K562 (cell line): ENCODE data around the gene TLX2. TPM values are rescaled to one million over a fixed set of nuclear protein-coding genes. Genes with fewer than 3 reads are reported as not detected.

Experiments
- BRD4 ChIP-seq: fragments of 200-600 bp; sonication (generic); IDR thresholded peaks from 2 replicates; pipeline ENCODE4 v1.6.1; 2017; ENCODE audit warnings: inconsistent platforms
- FOXM1 ChIP-seq, 2 experiments: fragments of 450-650 bp in 1 of 2; sonication (generic) in 1 of 2; formaldehyde crosslinking in 1 of 2; IDR thresholded peaks; 2 replicates each; pipeline versions ENCODE4 v1.6.1 to v1.9.0; 2017 to 2022; ENCODE audit warnings: low read depth in 2 of 2, mild to moderate bottlenecking in 2 of 2, missing genetic modification reagents in 1 of 2, moderate library complexity in 1 of 2
- GABPB1 ChIP-seq: sonication (generic); formaldehyde crosslinking; IDR thresholded peaks from 2 replicates; pipeline ENCODE4 v1.8.0; 2022; ENCODE audit warnings: mild to moderate bottlenecking, missing genetic modification reagents
- HCFC1 ChIP-seq: IDR thresholded peaks from 2 replicates; pipeline ENCODE4 v1.6.1; 2012; ENCODE audit warnings: low read depth, low read length, improper control_type of control experiment
- HIVEP1 ChIP-seq: fragments of 250-450 bp; sonication (Bioruptor Pico); IDR thresholded peaks from 2 replicates; pipeline ENCODE4 v1.4.0; 2020; ENCODE audit warnings: mild to moderate bottlenecking
- HNRNPH1 ChIP-seq: fragments of 200-400 bp; formaldehyde crosslinking; optimal IDR thresholded peaks from 2 replicates; pipeline ENCODE3; 2017; ENCODE audit warnings: low read depth, mild to moderate bottlenecking, low read length, moderate library complexity
- KAT2B ChIP-seq: IDR thresholded peaks from one replicate; pipeline ENCODE4 v1.6.1; 2012; ENCODE audit warnings: low read depth, mild to moderate bottlenecking, control low read depth, inconsistent platforms, low read length, moderate library complexity
- KAT8 ChIP-seq: fragments of 450-650 bp; IDR thresholded peaks from 2 replicates; pipeline ENCODE4 v1.6.1; 2016; ENCODE audit warnings: low read depth, mild to moderate bottlenecking
- MCM2 ChIP-seq: fragments of 450-650 bp; IDR thresholded peaks from 2 replicates; pipeline ENCODE4 v1.6.1; 2017; ENCODE audit warnings: low read depth, mild to moderate bottlenecking
- PCBP1 ChIP-seq: fragments of 200-400 bp; formaldehyde crosslinking; IDR thresholded peaks from 2 replicates; pipeline ENCODE4 v1.6.1; 2018; ENCODE audit warnings: mild to moderate bottlenecking, low read depth, low read length; ENCODE audit not compliant: poor library complexity, severe bottlenecking
- TEAD2 ChIP-seq: fragments of 450-650 bp; IDR thresholded peaks from 2 replicates; pipeline ENCODE4 v1.6.1; 2016; ENCODE audit warnings: missing genetic modification characterization, control low read depth, missing compliant biosample characterization
- ZNF165 ChIP-seq: fragments of 250-450 bp; sonication (Bioruptor Pico); IDR thresholded peaks from 2 replicates; pipeline ENCODE4 v1.4.0; 2020; ENCODE audit warnings: borderline replicate concordance
- ZNF445 ChIP-seq: fragments of 250-450 bp; sonication (Bioruptor Pico); IDR thresholded peaks from 2 replicates; pipeline ENCODE4 v1.4.0; 2020; ENCODE audit warnings: low read depth, mild to moderate bottlenecking, moderate library complexity
- polyA plus RNA-seq, 8 experiments: library from polyadenylated mRNA; depleted of rRNA in 4 of 8; stranded (reverse) in 5 of 8; unstranded in 3 of 8; fragments of >200 nt; fragmentation: Nextera tagmentation in 2 of 8; fragmentation: Illumina TruSeq in 1 of 8; extraction: Ambion mirVana in 2 of 8; extraction: Trizol in 1 of 8; gene quantifications; 2 replicates each; pipeline versions ENCODE4 v1.2.1 to v1.2.3, GENCODE V29; 2011 to 2014; ENCODE audit warnings: inconsistent platforms in 1 of 8, missing spikeins in 1 of 8
- total RNA-seq, 7 experiments: library from RNA; depleted of rRNA in 6 of 7; stranded (reverse); fragments of >200 nt in 6 of 7; fragmentation: Illumina TruSeq in 2 of 7; extraction: Trizol in 2 of 7; gene quantifications; 2 replicates each; pipeline versions ENCODE4 v1.2.1 to v1.2.3, GENCODE V29; 2011 to 2021; ENCODE audit warnings: low replicate concordance in 1 of 7
- TF ChIP-seq, protein P1 (sequence below), 2 experiments: fragments of 450-650 bp; formaldehyde crosslinking in 1 of 2; IDR thresholded peaks; 2 replicates each; pipeline versions ENCODE4 v1.4.0 to v1.6.1; 2014 to 2020; ENCODE audit warnings: mild to moderate bottlenecking in 2 of 2, borderline replicate concordance in 1 of 2, low read depth in 1 of 2
- TF ChIP-seq, protein P2 (sequence below), 2 experiments: fragments of 450-650 bp; conservative IDR thresholded peaks; 2 replicates each; pipeline ENCODE4 v1.6.1; 2017; ENCODE audit warnings: mild to moderate bottlenecking in 2 of 2, moderate library complexity in 2 of 2

The TLX2 gene
- total and polyA plus RNA-seq, 9 of the 15 experiments (the other 6 are each of a cell fraction or from before 2014, with no cell fraction given): not detected

DNA sequence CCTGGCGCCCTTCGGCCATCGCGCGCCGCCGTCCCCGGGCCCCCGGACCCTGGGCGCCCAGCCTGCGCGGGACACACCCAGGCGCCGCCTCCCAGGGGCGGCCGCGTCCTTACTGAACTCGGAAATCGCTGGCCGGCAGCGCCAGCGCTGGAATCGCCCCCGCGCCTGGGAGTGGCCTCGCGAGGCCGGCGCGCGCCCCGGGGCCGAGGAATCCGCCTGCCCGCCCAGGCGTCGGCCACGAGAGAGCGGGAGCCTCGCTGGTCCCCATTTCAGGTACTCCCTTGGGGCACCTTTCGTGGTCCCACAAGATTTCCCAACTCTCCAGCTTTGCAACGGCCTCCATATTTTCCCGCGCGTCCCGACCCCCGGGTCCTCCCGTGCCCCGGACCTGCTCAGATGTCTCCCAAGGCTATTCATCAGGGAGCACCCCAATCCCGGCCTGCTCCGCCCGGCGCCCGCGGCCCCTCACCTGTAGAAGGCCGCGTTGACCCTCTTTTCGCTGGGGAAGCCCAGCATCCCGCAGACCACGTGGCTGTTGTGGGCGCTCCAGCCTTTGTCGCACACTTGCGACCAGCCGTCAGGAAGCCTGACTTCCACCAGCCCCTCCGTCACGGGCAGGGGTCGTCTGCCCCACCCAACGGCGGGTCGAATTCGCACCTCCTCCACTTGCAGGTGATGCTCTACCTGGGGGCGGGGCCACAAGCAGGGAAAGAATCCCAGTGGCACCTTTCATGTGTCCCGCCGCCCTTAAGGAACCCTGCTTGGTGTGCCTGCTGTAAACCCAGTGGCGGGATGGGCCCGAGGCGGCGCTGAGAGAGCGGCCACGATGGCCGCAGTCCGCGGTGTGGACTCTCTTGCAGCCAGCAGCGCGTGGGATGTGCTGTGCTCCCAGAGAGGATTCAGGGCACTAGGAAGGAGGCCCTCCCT lies 34.9 kb downstream of the TLX2 start (continued):
- TF ChIP-seq HIVEP1 (CRISPR knock-in tag) (no peak), KAT2B (no peak), MCM2 (no peak), ZNF165 (CRISPR knock-in tag) (no peak), TEAD2 (no peak), KAT8 (no peak), FOXM1 (IDR thresholded peaks at IDR 0.05; ENCODE audit: low read depth) (no peak), FOXM1 (CRISPR knock-in tag; IDR thresholded peaks at IDR 0.05; ENCODE audit: low read depth) (no peak), HCFC1 (no peak), ZNF445 (CRISPR knock-in tag) (no peak), GABPB1 (CRISPR knock-in tag) (no peak), BRD4 (no peak), HNRNPH1 (no peak), PCBP1 (no peak)
- TF ChIP-seq, protein P1, sequence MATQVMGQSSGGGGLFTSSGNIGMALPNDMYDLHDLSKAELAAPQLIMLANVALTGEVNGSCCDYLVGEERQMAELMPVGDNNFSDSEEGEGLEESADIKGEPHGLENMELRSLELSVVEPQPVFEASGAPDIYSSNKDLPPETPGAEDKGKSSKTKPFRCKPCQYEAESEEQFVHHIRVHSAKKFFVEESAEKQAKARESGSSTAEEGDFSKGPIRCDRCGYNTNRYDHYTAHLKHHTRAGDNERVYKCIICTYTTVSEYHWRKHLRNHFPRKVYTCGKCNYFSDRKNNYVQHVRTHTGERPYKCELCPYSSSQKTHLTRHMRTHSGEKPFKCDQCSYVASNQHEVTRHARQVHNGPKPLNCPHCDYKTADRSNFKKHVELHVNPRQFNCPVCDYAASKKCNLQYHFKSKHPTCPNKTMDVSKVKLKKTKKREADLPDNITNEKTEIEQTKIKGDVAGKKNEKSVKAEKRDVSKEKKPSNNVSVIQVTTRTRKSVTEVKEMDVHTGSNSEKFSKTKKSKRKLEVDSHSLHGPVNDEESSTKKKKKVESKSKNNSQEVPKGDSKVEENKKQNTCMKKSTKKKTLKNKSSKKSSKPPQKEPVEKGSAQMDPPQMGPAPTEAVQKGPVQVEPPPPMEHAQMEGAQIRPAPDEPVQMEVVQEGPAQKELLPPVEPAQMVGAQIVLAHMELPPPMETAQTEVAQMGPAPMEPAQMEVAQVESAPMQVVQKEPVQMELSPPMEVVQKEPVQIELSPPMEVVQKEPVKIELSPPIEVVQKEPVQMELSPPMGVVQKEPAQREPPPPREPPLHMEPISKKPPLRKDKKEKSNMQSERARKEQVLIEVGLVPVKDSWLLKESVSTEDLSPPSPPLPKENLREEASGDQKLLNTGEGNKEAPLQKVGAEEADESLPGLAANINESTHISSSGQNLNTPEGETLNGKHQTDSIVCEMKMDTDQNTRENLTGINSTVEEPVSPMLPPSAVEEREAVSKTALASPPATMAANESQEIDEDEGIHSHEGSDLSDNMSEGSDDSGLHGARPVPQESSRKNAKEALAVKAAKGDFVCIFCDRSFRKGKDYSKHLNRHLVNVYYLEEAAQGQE (IDR thresholded peaks at IDR 0.05; ENCODE audit: borderline replicate concordance): peak; percentile 23; the same call in 1 of the 2 replicates
- TF ChIP-seq, protein P1 (CRISPR knock-in tag; IDR thresholded peaks at IDR 0.05; ENCODE audit: low read depth): no peak
- TF ChIP-seq, protein P2, sequence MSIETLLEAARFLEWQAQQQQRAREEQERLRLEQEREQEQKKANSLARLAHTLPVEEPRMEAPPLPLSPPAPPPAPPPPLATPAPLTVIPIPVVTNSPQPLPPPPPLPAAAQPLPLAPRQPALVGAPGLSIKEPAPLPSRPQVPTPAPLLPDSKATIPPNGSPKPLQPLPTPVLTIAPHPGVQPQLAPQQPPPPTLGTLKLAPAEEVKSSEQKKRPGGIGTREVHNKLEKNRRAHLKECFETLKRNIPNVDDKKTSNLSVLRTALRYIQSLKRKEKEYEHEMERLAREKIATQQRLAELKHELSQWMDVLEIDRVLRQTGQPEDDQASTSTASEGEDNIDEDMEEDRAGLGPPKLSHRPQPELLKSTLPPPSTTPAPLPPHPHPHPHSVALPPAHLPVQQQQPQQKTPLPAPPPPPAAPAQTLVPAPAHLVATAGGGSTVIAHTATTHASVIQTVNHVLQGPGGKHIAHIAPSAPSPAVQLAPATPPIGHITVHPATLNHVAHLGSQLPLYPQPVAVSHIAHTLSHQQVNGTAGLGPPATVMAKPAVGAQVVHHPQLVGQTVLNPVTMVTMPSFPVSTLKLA (conservative IDR thresholded peaks at IDR 0.05): peak in 1 of 2 experiments; percentile 43; a peak in 2 of 4 replicates
